ENCODE data around the gene CDC23.
"Not testable (repeated sequence)": the region's sequence is repeated elsewhere in the genome, so short reads cannot be mapped to it uniquely, and the experiment has no call there.

CDC23 gene

DNA sequence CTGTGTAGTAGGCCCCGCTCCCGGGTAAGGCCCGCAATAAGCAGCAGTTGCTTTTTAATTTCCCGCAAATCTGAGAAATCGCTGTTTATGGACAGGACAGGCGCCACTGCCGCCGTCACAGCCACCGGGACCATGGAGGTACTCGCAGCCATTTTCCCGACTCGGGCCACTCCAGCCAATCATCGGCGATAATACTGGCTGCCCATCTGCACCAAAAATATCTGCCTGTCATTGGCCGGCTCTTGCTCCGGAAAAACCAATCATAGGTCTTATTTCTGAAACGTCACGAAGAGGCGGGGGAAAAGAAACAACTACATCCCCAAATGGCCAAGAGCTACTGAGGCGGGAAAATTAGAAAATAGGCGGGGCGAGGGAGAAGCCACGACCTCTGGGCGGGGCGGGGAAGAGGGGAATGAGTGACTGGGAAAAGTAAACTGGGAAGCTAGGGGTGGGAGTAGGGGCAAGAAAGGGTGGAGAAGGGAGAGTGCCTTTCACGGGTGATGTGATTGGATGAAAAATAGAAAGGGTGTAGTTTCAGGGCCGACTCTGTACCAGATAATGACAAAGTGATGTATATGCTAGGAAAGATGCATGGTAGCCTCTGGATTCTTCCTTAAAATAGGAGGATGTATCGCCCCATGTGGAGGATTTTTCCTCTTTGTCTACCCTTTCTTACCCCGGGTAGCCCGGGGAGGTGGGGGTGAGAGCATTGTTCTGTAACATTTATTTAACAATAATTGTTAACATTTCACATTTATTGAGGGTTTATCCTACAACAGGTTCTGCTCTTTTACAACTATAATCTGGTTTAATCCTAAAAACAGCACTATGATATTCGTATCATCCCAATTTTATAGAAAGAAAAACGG is at the start of gene CDC23:
CDC23 (minus strand) TSS at position 163 of the 869 bp plus-strand sequence; CDS start at position 152, 11 bp downstream.
- in situ Hi-C loops (cut with MboI; ENCODE audit: low sequenced_read_pairs) = no loop called here

GRCh38 chr5:138258704-138259292 is 45.7 kb upstream of the CDC23 start:
- in situ Hi-C loops (cut with MboI; ENCODE audit: low sequenced_read_pairs) = no loop called here

DNA sequence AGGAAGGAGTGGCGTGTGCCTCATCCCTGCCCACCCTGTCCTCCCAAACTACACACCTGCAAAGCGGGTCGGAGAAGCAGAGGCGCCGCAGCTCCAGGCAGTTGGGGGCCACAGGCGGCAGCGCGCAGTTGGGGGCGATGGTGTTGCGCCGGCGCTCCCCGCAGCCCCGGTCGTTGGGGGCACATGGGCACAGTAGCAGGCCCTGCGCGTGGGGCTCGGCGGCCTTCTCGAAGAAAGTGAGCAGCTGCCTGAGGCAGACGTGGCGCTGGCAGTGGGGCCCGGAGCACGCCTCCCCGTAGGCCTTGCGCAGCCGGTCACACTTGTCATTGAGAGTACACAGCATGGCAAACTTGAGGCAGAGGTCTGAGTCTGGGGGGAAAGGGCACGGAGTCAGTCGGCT is 44.5 kb upstream of the CDC23 start:
- in situ Hi-C loops (cut with MboI; ENCODE audit: low sequenced_read_pairs) = no loop called here

- in situ Hi-C loops (cut with MboI; ENCODE audit: low sequenced_read_pairs) = no loop called here
Observed at GRCh38 chr5:138252944-138253343, 39.8 kb upstream of the CDC23 start.

GRCh38 chr5:138247800-138248199 is 34.7 kb upstream of the CDC23 start:
- in situ Hi-C loops (cut with MboI; ENCODE audit: low sequenced_read_pairs) = not testable (repeated sequence)

DNA sequence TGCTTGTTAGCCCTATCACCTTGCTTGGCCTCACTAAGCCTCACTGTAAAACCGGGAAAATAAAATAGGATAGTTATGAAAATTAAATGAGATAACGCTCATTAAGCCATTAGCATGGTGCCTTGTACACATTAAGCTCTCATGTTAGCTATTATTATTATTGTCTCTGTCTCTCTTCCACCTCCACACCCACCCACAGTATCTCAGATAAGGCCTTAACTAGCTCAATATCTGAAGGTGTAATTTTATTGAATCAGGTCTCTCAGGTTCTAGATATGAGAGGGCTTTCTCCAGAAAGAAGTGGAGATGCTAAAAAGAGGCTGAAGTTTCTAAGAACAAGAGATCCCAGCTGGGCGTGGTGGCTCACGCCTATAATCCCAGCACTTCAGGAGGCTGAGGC is 33.7 kb upstream of the CDC23 start:
- in situ Hi-C loops (cut with MboI; ENCODE audit: low sequenced_read_pairs) = no loop called here

GRCh38 chr5:138246334-138246733 is 33.2 kb upstream of the CDC23 start:
- in situ Hi-C loops (cut with MboI; ENCODE audit: low sequenced_read_pairs) = no loop called here

DNA sequence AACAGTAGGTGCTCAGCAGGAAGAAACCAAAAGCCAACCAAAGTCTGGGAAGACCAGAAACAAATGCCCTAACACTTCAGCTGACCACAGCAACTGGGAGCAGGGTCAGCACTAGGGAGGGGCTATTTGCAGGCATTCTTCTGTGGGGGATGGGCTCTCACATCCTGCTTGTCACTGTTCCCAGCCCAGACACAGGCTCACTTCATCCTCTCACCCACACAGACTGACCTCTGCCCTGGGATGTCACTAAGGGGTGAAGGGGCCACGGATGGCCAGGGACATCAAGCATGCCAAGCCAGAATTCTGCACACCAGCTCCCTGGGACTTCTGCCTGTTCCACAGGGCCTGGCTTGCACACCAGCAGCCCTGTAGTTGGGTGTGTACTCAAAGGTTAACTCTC is 32.6 kb upstream of the CDC23 start:
- in situ Hi-C loops (cut with MboI; ENCODE audit: low sequenced_read_pairs) = no loop called here

GRCh38 chr5:138243794-138244193 is 30.7 kb upstream of the CDC23 start:
- in situ Hi-C loops (cut with MboI; ENCODE audit: low sequenced_read_pairs) = no loop called here

DNA sequence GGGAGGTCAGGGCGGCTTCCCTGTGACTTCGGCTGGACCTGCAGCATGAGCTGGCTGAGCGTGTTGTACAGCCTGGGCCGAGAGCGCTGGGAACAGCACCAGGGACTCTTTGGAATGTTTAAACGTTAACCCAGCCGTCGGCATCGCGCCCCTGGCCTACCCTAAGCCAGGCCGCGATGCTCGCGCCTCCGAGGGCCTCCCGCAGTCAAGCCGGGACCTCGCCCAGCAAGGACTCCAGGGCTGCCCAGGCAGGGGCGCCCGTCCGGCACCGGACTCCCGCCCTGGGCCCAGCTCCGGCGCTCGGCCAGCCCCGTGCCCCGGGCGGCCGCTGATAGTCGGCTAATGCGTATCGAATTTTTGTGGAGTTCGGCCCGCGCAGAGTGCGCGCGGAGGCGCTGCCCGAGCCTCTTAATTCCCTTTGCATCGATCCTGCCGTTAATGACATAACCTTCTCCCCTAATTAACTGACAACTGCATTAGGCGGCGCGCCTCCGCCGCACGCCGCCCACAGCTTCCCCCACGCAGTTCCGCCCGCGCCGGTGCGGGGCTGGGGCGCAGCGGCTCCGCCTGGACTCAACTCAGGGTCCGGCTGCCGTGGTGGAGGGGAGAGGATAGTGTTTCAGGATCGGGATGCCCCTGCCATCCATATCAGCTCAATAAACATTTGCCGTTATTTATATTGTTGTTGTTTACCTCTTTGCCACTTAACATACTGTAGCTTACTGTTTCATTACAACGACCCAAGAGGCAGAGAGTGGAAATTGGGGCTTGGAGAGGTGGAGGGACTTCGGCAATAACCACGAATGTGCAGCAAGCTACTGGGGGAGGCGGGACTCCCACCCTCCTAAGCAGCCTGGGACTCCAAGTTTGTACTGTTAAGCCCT is 28.8 kb upstream of the CDC23 start:
- in situ Hi-C loops (cut with MboI; ENCODE audit: low sequenced_read_pairs) = no loop called here

- in situ Hi-C loops (cut with MboI; ENCODE audit: low sequenced_read_pairs) = no loop called here
Observed at GRCh38 chr5:138240650-138241385, 27.7 kb upstream of the CDC23 start.

- in situ Hi-C loops (cut with MboI; ENCODE audit: low sequenced_read_pairs) = no loop called here
Observed at GRCh38 chr5:138238034-138238433, 24.9 kb upstream of the CDC23 start.

GRCh38 chr5:138234651-138235050 is 21.5 kb upstream of the CDC23 start:
- in situ Hi-C loops (cut with MboI; ENCODE audit: low sequenced_read_pairs) = no loop called here

DNA sequence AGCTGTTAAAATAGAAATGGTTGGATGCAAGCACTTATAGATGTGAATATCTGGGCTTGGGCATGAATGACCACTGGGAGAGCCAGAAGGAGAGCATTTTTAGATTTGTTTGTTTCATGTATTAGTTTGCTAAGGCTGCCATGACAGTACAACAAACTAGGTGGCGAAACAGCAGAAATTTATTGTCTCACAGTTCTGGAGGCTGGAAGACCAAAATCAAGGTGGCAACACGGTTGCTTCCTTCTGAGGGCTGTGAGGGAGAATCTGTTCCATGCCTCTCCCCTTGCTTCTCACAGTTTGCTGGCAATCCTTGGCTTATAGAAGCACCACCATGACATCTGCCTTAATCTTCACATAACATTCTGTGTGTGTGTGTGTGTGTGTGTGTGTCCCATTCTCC is 20.2 kb upstream of the CDC23 start:
- in situ Hi-C loops (cut with MboI; ENCODE audit: low sequenced_read_pairs) = no loop called here

- in situ Hi-C loops (cut with MboI; ENCODE audit: low sequenced_read_pairs) = no loop called here
Observed at GRCh38 chr5:138230981-138231589, 18.0 kb upstream of the CDC23 start.

- in situ Hi-C loops (cut with MboI; ENCODE audit: low sequenced_read_pairs) = no loop called here
Observed at GRCh38 chr5:138230261-138230660, 17.1 kb upstream of the CDC23 start.

DNA sequence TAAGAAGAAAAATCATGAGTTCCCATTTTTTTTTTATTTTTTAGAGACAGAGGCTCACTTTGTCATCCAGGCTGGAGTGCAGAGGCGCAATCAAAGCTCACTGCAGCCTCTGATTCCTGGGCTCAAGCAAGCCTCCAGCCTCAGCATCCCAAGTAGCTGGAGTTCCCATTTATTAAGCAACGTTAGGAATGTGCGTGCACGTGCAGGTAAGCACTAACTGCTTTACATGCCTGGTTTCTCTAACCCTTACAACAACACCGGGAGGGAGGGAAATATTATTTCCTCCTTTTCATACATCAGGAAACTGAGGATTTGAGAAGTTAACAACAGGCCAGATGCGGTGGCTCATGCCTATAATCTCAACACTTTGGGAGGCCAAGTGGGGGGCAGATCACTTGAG is 16.3 kb upstream of the CDC23 start:
- in situ Hi-C loops (cut with MboI; ENCODE audit: low sequenced_read_pairs) = no loop called here

DNA sequence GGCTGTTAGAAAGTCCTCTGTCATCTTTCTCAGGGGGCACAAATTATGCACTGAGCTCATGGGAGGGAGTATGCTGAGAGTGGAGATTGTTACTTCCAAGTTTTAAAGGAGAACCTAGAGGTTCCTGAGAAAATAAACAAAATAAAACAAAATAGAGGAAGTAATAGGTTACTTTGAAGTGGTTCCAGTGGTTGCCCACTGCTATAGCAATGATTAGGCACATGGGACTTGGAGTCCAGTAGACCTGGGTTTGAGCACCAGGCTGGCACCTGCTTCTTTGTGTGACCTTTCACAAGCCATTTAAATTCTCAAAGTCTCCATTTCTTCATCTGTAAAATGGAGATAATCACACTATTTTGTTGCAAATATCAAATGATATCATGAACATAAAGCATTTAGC is 13.8 kb upstream of the CDC23 start:
- in situ Hi-C loops (cut with MboI; ENCODE audit: low sequenced_read_pairs) = no loop called here

DNA sequence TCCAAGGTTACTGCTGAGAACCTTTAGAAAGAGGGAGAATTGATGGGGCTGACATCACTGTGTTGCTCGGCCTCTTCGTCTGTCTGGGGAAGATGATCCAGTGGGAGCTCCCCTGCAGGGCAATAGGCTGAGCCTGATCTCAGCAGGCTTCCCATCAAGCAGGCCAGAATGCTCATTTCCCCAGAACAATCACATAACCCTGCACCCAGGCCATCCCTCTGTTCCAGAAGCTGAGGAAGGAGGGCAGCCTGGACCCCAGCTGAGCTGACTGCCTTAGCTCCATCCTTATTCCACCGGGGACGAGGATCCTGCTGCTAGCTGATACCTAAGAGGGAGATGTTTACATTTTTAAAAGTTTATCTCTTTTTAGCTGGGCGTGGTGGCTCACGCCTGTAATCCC is 11.6 kb upstream of the CDC23 start:
- in situ Hi-C loops (cut with MboI; ENCODE audit: low sequenced_read_pairs) = no loop called here

GRCh38 chr5:138223532-138223931 is 10.4 kb upstream of the CDC23 start:
- in situ Hi-C loops (cut with MboI; ENCODE audit: low sequenced_read_pairs) = no loop called here

Data from HL-60/S4 (cell line).